Retinal pigment epithelial cell (primary cell): ENCODE measurements around the gene ERAS.

Source experiments
- DNase-seq: peaks from one replicate; pipeline ENCODE4 v3.0.0-alpha.2; 2010; ENCODE audit warnings: low read depth
- H3K4me3 ChIP-seq: 2 replicates; pipeline ENCODE4 v1.5.1; 2011; ENCODE audit warnings: mild to moderate bottlenecking, low read length, control low read depth, moderate library complexity
- CTCF ChIP-seq: conservative IDR thresholded peaks from 2 replicates; pipeline ENCODE4 v1.5.1; 2011; ENCODE audit warnings: low read depth, low read length, control low read depth, inconsistent platforms

ERAS gene

DNA sequence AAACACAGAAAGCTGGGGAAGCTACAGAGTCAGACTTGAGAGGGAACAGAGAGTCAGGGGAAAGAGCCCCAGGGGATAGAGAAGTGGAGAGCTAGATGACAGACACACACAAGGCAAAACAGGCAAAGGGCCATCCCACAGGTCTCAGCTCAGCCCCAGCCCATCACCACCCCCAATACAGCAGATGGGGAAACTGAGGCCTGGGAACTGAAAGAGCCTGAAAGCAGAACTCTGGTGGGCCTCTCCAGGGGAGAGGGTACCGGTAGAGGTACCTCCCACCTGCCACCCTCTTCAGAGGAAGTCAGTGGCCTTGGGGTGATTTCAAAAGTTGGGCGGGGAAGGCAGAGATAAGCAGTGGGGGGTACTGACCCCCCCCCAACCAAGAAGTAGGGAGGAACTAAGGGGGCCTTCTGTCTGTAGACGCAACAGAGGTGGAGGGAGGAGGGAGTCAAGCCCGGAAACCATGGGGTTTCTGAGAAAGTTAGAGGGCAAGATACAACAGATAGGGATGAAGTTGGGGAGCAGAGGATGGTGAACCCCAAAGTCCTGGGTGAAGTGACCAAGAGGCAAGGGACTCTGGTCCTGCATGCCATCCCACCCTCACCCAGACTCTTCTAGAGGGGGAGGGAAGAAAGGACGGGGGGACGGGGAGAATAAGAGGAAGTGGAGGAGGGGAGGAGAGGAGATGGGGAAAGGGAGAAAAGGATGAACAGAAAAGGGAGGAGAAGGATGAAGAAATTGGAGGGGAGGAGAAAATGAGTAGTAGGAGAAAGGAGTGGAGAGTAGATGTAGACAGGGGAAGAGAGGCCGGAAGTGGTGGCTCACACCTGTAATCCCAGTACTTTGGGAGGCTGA is 36.7 kb upstream of the ERAS start:
- TF ChIP-seq CTCF: no peak
- no peak overlapping the region for H3K4me3 ChIP-seq
- no peak for DNase-seq

GRCh38 chrX:48790477-48790876 is 35.8 kb upstream of the ERAS start:
- no peak overlapping the region for H3K4me3 ChIP-seq
- no peak for DNase-seq
- TF ChIP-seq CTCF: no peak

DNA sequence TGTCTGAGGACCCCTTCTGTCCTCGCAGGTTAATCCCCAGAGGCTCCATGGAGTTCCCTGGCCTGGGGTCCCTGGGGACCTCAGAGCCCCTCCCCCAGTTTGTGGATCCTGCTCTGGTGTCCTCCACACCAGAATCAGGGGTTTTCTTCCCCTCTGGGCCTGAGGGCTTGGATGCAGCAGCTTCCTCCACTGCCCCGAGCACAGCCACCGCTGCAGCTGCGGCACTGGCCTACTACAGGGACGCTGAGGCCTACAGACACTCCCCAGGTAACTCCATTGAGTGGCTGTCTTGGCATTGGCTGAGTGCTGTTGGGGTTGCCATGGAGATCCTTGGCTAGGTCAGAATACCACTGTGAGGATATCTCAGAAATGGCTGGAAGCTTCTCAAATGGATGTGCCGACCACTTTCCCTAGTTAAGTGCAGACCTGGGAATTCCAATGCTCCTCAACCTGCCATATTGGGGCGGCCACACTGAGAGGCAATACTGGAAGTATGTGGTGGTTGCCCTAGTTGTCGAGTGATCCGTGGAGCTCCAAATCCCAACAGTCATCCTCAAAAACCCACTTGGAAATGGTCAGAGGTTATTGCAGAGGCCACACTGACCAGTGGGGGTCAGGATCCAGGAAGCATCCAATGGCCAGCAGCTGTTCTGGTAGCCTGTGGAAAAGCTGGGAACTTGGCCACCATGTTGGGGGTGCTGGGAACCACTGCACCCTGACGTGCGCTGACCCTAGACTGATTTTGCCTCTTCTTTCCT is 35.1 kb upstream of the ERAS start:
- no peak for TF ChIP-seq CTCF
- no peak for DNase-seq
- H3K4me3 ChIP-seq: no peak overlapping the region

- no peak overlapping the region for H3K4me3 ChIP-seq
- no peak for TF ChIP-seq CTCF
- DNase-seq: no peak
These were observed 34.1 kb upstream of the ERAS start for GRCh38 chrX:48792219-48792618.

DNA sequence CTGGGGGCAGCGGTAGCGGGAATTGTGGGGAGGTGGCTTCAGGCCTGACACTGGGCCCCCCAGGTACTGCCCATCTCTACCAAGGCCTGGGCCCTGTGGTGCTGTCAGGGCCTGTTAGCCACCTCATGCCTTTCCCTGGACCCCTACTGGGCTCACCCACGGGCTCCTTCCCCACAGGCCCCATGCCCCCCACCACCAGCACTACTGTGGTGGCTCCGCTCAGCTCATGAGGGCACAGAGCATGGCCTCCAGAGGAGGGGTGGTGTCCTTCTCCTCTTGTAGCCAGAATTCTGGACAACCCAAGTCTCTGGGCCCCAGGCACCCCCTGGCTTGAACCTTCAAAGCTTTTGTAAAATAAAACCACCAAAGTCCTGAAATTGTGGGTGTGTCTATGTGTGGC is 32.4 kb upstream of the ERAS start:
- DNase-seq: no peak
- no peak for TF ChIP-seq CTCF
- H3K4me3 ChIP-seq: no peak overlapping the region

DNA sequence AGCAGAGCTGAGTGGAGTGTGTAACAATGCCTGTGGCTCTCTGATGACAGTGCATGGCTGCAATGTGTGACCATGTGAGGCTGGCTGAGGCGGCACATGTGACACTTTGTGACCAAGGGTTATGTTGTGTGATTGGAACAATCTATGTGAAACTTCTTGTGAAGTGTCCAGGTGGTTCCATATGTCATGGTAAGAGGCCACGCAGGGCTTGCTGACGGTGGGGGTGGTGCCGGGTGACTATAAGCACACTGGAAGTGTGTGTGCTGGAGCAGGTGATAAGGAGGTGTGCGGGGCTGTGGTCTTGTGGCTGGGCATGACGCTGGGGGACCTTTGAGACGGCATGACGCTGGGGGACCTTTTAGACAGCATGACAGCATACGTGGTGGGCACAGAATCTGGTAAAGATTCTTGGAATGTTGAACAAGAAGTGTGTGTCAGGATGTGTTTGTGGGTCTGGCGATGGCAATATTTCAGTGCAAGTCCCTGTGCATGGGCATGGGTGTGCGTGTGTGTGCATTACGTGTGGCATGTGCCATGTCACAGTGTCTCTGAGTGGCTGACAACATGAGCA is 31.9 kb upstream of the ERAS start:
- TF ChIP-seq CTCF: no peak
- no peak for DNase-seq
- H3K4me3 ChIP-seq: no peak overlapping the region
